ENCODE measurements around the gene DOK6. TPM values are rescaled to one million over a fixed set of nuclear protein-coding genes. Genes with fewer than 3 reads are reported as not detected.

Gene DOK6
- polyA plus RNA-seq, 1 experiment: 0.55 TPM

- POLR2A ChIA-PET: no interaction called here
- CTCF ChIA-PET: no interaction called here
- Histone ChIP-seq H3K36me3 (ENCODE audit: control insufficient read depth, insufficient read depth, low read length) (no peaks in the 10 kb centered on the region), H3K4me3 (ENCODE audit: low read depth, low read length) (no peak overlapping the region), H3K27me3 (ENCODE audit: control insufficient read depth, insufficient read depth, low read length) (no peaks in the 10 kb centered on the region)
- no peak for DNase-seq (ENCODE audit: low read depth)
- no peak for TF ChIP-seq CTCF (IDR thresholded peaks at IDR 0.05; ENCODE audit: insufficient read depth, low read depth, low read length)
These were observed 222.3 kb downstream of the DOK6 start for GRCh38 chr18:69622961-69623360.

GRCh38 chr18:69626171-69626570 is 225.5 kb downstream of the DOK6 start:
- H3K36me3 ChIP-seq (ENCODE audit: control insufficient read depth, insufficient read depth, low read length): no peaks in the 10 kb centered on the region
- no peak overlapping the region for H3K4me3 ChIP-seq (ENCODE audit: low read depth, low read length)
- no peak for DNase-seq (ENCODE audit: low read depth)
- ChIA-PET POLR2A (no interaction called here), CTCF (no interaction called here)
- no peak for TF ChIP-seq CTCF (IDR thresholded peaks at IDR 0.05; ENCODE audit: insufficient read depth, low read depth, low read length)
- no peaks in the 10 kb centered on the region for H3K27me3 ChIP-seq (ENCODE audit: control insufficient read depth, insufficient read depth, low read length)

DNA sequence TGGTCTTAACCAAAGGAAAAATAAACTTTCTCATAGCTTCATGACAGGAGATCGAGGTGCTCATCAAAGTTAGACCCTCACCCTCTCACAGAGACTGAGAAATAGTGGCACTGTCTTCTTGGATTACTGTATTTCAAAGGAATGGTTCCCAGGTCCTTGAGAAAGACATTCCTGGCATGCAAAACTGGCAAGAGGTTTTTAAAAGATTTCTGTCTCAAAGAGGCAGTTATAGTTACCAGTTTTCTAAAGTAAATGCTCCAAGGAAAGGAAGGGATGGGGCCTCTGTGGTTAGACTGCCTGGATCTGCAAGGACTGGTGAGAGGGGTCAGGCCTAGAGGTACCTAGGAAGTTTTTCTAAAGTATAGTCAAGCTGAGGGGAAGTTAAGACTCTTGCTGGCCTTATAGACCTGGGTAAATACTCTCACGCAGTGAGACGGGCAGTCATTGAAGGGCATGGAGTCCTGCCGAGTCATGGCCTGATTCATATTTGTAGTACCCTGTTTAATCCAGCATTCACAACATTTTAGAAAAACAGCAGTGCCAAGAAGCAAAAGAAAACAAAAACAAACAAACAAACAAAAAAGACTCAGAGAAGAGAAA is 226.1 kb downstream of the DOK6 start:
- ChIA-PET CTCF (no interaction called here), POLR2A (no interaction called here)
- H3K27me3 ChIP-seq (ENCODE audit: control insufficient read depth, insufficient read depth, low read length): no peaks in the 10 kb centered on the region
- TF ChIP-seq CTCF (IDR thresholded peaks at IDR 0.05; ENCODE audit: insufficient read depth, low read depth, low read length): no peak
- no peak overlapping the region for H3K4me3 ChIP-seq (ENCODE audit: low read depth, low read length)
- H3K36me3 ChIP-seq (ENCODE audit: control insufficient read depth, insufficient read depth, low read length): no peaks in the 10 kb centered on the region
- no peak for DNase-seq (ENCODE audit: low read depth)

GRCh38 chr18:69628774-69629359 is 228.2 kb downstream of the DOK6 start:
- POLR2A ChIA-PET: no interaction called here
- CTCF ChIA-PET: no interaction called here
- DNase-seq (ENCODE audit: low read depth): no peak
- H3K27me3 ChIP-seq (ENCODE audit: control insufficient read depth, insufficient read depth, low read length): no peaks in the 10 kb centered on the region
- no peak overlapping the region for H3K4me3 ChIP-seq (ENCODE audit: low read depth, low read length)
- TF ChIP-seq CTCF (IDR thresholded peaks at IDR 0.05; ENCODE audit: insufficient read depth, low read depth, low read length): no peak
- no peaks in the 10 kb centered on the region for H3K36me3 ChIP-seq (ENCODE audit: control insufficient read depth, insufficient read depth, low read length)

- no peak for TF ChIP-seq CTCF (IDR thresholded peaks at IDR 0.05; ENCODE audit: insufficient read depth, low read depth, low read length)
- Histone ChIP-seq H3K4me3 (ENCODE audit: low read depth, low read length) (no peak overlapping the region), H3K36me3 (ENCODE audit: control insufficient read depth, insufficient read depth, low read length) (no peaks in the 10 kb centered on the region), H3K27me3 (ENCODE audit: control insufficient read depth, insufficient read depth, low read length) (no peaks in the 10 kb centered on the region)
- DNase-seq (ENCODE audit: low read depth): no peak
- ChIA-PET CTCF (no interaction called here), POLR2A (no interaction called here)
These were observed 230.6 kb downstream of the DOK6 start for GRCh38 chr18:69631281-69631680.
